Mesenchymal stem cell (in vitro differentiated cells and primary cell): ENCODE results near the gene CBL.

ENCODE experiments used
- DNase-seq: peaks from one replicate; pipeline ENCODE4 v3.0.0-alpha.2; 2013
- H2AFZ ChIP-seq: one replicate; pipeline ENCODE4 v1.6.1; 2013; ENCODE audit warnings: low read depth, mild to moderate bottlenecking, control low read depth, inconsistent platforms, low read length, moderate library complexity
- H2AK5ac ChIP-seq: 2 replicates; pipeline ENCODE4 v1.6.1; 2013; ENCODE audit warnings: low read length, moderate library complexity, mild to moderate bottlenecking, inconsistent platforms; ENCODE audit not compliant: severe bottlenecking
- H2BK120ac ChIP-seq: one replicate; pipeline ENCODE4 v1.6.1; 2013; ENCODE audit warnings: low read depth, mild to moderate bottlenecking, inconsistent platforms, low read length, moderate library complexity
- H2BK12ac ChIP-seq, 2 experiments: one replicate each; pipeline ENCODE4 v1.6.1; 2013; ENCODE audit warnings: inconsistent platforms in 2 of 2, low read length in 2 of 2, mild to moderate bottlenecking in 2 of 2, moderate library complexity in 2 of 2, control low read depth in 1 of 2
- H2BK15ac ChIP-seq: one replicate; pipeline ENCODE4 v1.6.1; 2013; ENCODE audit warnings: mild to moderate bottlenecking, low read depth, inconsistent platforms; ENCODE audit not compliant: poor library complexity, severe bottlenecking
- H2BK5ac ChIP-seq: 2 replicates; pipeline ENCODE4 v1.6.1; 2013; ENCODE audit warnings: low read depth, mild to moderate bottlenecking, low read length, control low read depth, inconsistent platforms; ENCODE audit not compliant: poor library complexity, severe bottlenecking
- H3K14ac ChIP-seq, 2 experiments: one replicate each; pipeline ENCODE4 v1.6.1; 2013; ENCODE audit warnings: inconsistent platforms in 2 of 2, low read length in 2 of 2, control low read depth in 1 of 2, mild to moderate bottlenecking in 1 of 2, moderate library complexity in 1 of 2
- H3K18ac ChIP-seq, 2 experiments: one replicate each; pipeline ENCODE4 v1.6.1; 2013; ENCODE audit warnings: inconsistent platforms in 2 of 2, low read length in 2 of 2, control low read depth in 1 of 2, low read depth in 1 of 2, mild to moderate bottlenecking in 1 of 2
- H3K23ac ChIP-seq, 2 experiments: one replicate each; pipeline ENCODE4 v1.6.1; 2013; ENCODE audit warnings: inconsistent platforms in 2 of 2, low read length in 2 of 2, mild to moderate bottlenecking in 2 of 2, moderate library complexity in 2 of 2, control low read depth in 1 of 2
- H3K27ac ChIP-seq: 2 replicates; pipeline ENCODE4 v1.5.1; 2013; ENCODE audit warnings: mild to moderate bottlenecking, moderate library complexity, low read length, control low read depth, inconsistent platforms; ENCODE audit not compliant: poor library complexity, severe bottlenecking
- H3K27me3 ChIP-seq, 2 experiments: 2 replicates each; pipeline versions ENCODE4 v1.6.1 to v1.7.0; 2013; ENCODE audit warnings: low read length in 2 of 2, mild to moderate bottlenecking in 2 of 2, moderate library complexity in 2 of 2, control low read depth in 1 of 2, inconsistent platforms in 1 of 2; ENCODE audit not compliant: control insufficient read depth in 1 of 2, insufficient read depth in 1 of 2
- H3K36me3 ChIP-seq, 2 experiments: 2 replicates each; pipeline versions ENCODE4 v1.6.1 to v1.7.0; 2013; ENCODE audit warnings: low read length in 2 of 2, control low read depth in 1 of 2, inconsistent platforms in 1 of 2, low read depth in 1 of 2, mild to moderate bottlenecking in 1 of 2; ENCODE audit not compliant: insufficient read depth in 2 of 2, control insufficient read depth in 1 of 2
- H3K4ac ChIP-seq, 2 experiments: one replicate each; pipeline ENCODE4 v1.6.1; 2013; ENCODE audit warnings: inconsistent platforms in 2 of 2, low read length in 2 of 2, mild to moderate bottlenecking in 2 of 2, moderate library complexity in 2 of 2, control low read depth in 1 of 2, low read depth in 1 of 2
- H3K4me1 ChIP-seq: 2 replicates; pipeline ENCODE4 v1.6.1; 2013; ENCODE audit warnings: low read depth, low read length, control low read depth; ENCODE audit not compliant: control insufficient read depth, insufficient read depth
- H3K4me2 ChIP-seq: 2 replicates; pipeline ENCODE4 v1.6.1; 2013; ENCODE audit warnings: low read length, mild to moderate bottlenecking, inconsistent platforms; ENCODE audit not compliant: poor library complexity, severe bottlenecking
- H3K4me3 ChIP-seq, 2 experiments: 2 replicates each; pipeline versions ENCODE4 v1.5.1 to v1.7.0; 2013; ENCODE audit warnings: low read length in 2 of 2, mild to moderate bottlenecking in 2 of 2, control low read depth in 1 of 2, low read depth in 1 of 2; ENCODE audit not compliant: insufficient read depth in 1 of 2
- H3K79me1 ChIP-seq: replicated peaks from 2 replicates; pipeline ENCODE4 v1.6.1; 2013; ENCODE audit warnings: mild to moderate bottlenecking, control low read depth, low read length, inconsistent platforms; ENCODE audit not compliant: poor library complexity, severe bottlenecking
- H3K9ac ChIP-seq: 2 replicates; pipeline ENCODE4 v1.7.0; 2013; ENCODE audit warnings: mild to moderate bottlenecking, low read length, moderate library complexity
- H3K9me3 ChIP-seq: 2 replicates; pipeline ENCODE4 v1.7.0; 2013; ENCODE audit warnings: mild to moderate bottlenecking, low read length; ENCODE audit not compliant: control insufficient read depth
- H4K8ac ChIP-seq: one replicate; pipeline ENCODE4 v1.6.1; 2013; ENCODE audit warnings: inconsistent platforms, mild to moderate bottlenecking, low read length, moderate library complexity
- H4K91ac ChIP-seq: one replicate; pipeline ENCODE4 v1.6.1; 2013; ENCODE audit warnings: mild to moderate bottlenecking, low read length, inconsistent platforms
- WGBS: methylation state at CpG from one replicate; pipeline ENCODE4 v1.1.7; 2013; ENCODE audit warnings: mixed read lengths; 5-methylcytosine and 5-hydroxymethylcytosine counted together

CBL gene

GRCh38 chr11:119204066-119204465 is 2.1 kb upstream of the CBL start:
- Histone ChIP-seq H2BK5ac (no peak overlapping the region), H3K36me3 (no peaks in the 10 kb centered on the region), H3K79me1 (no peaks in the 10 kb centered on the region), H3K9ac (no peak overlapping the region), H3K27me3 (no peaks in the 10 kb centered on the region), H3K18ac (no peak overlapping the region), H4K91ac (no peak overlapping the region), H2AK5ac (no peak overlapping the region), H2BK12ac (no peak overlapping the region), H2BK120ac (no peak overlapping the region), H3K27ac (no peak overlapping the region), H3K14ac (no peak overlapping the region), H3K4me1 (peaks cover 1% of the 10 kb centered on the region), H2AFZ (no peak overlapping the region), H3K23ac (no peak overlapping the region), H4K8ac (no peak overlapping the region), H3K9me3 (no peaks in the 10 kb centered on the region), H3K4me2 (no peak overlapping the region), H2BK15ac (no peak overlapping the region), H3K4ac (no peak overlapping the region), H3K4me3 (no peak overlapping the region)
- DNase-seq, result no peak
- 95% methylated on average over 9 of the region's 9 CpGs for WGBS

- H2BK15ac ChIP-seq, result no peak overlapping the region
- H3K36me3 ChIP-seq, result no peaks in the 10 kb centered on the region
- no peak overlapping the region for H2BK12ac ChIP-seq
- H4K91ac ChIP-seq, result no peak overlapping the region
- peak overlapping the region; percentile 33 for H3K4me2 ChIP-seq
- no peak overlapping the region for H2AFZ ChIP-seq
- peaks cover 3% of the 10 kb centered on the region for H3K4me1 ChIP-seq
- H3K79me1 ChIP-seq, result no peaks in the 10 kb centered on the region
- H2BK5ac ChIP-seq, result no peak overlapping the region
- H3K9ac ChIP-seq, result peak overlapping the region; percentile 76
- H3K27ac ChIP-seq, result no peak overlapping the region
- peak overlapping the region in 1 of 2 experiments; percentile 98 for H3K4me3 ChIP-seq
- H3K27me3 ChIP-seq, result no peaks in the 10 kb centered on the region
- no peak for DNase-seq
- H2BK120ac ChIP-seq, result no peak overlapping the region
- H3K9me3 ChIP-seq, result no peaks in the 10 kb centered on the region
- H3K23ac ChIP-seq, result no peak overlapping the region
- 79% methylated on average over 6 of the region's 10 CpGs for WGBS
- H2AK5ac ChIP-seq, result no peak overlapping the region
- no peak overlapping the region for H3K14ac ChIP-seq
- H3K4ac ChIP-seq, result no peak overlapping the region
- no peak overlapping the region for H3K18ac ChIP-seq
- H4K8ac ChIP-seq, result no peak overlapping the region
These were observed 1.1 kb upstream of the CBL start for GRCh38 chr11:119205080-119205479.

- Histone ChIP-seq H3K4me3 (peak overlapping the region; percentile 88 to 98), H3K23ac (peak overlapping the region; percentile 37 to 98), H4K8ac (peak overlapping the region; percentile 45), H4K91ac (no peak overlapping the region), H3K4me2 (peak overlapping the region; percentile 67), H3K79me1 (no peaks in the 10 kb centered on the region), H3K4me1 (peaks cover 4% of the 10 kb centered on the region), H3K14ac (peak overlapping the region in 1 of 2 experiments; percentile 97), H3K9ac (peak overlapping the region; percentile 87), H3K27me3 (no peaks in the 10 kb centered on the region), H2BK120ac (peak overlapping the region; percentile 71), H3K4ac (peak overlapping the region; percentile 46 to 67), H2AK5ac (no peak overlapping the region), H3K27ac (peak overlapping the region; percentile 23), H2BK15ac (peak overlapping the region; percentile 92), H2BK5ac (peak overlapping the region; percentile 10), H2AFZ (peak overlapping the region; percentile 94), H2BK12ac (peak overlapping the region in 1 of 2 experiments; percentile 80), H3K9me3 (no peaks in the 10 kb centered on the region), H3K18ac (peak overlapping the region; percentile 90 to 94), H3K36me3 (no peaks in the 10 kb centered on the region)
- DNase-seq, result peak; percentile 33
- WGBS, result under 1% methylated on average over 20 of the region's 41 CpGs
These were observed 624 bp downstream of the CBL start for GRCh38 chr11:119206511-119207414.

GRCh38 chr11:119207415-119207960 is 1.3 kb downstream of the CBL start:
- Histone ChIP-seq H2BK15ac (no peak overlapping the region), H2BK12ac (no peak overlapping the region), H2AFZ (no peak overlapping the region), H3K14ac (no peak overlapping the region), H2AK5ac (no peak overlapping the region), H4K8ac (no peak overlapping the region), H3K9ac (peak overlapping the region; percentile 87), H3K4me1 (peaks cover 4% of the 10 kb centered on the region), H2BK5ac (no peak overlapping the region), H3K9me3 (no peaks in the 10 kb centered on the region), H3K18ac (no peak overlapping the region), H3K4me2 (peak overlapping the region; percentile 67), H4K91ac (no peak overlapping the region), H3K27ac (peak overlapping the region; percentile 23), H3K36me3 (no peaks in the 10 kb centered on the region), H3K27me3 (no peaks in the 10 kb centered on the region), H3K23ac (no peak overlapping the region), H3K79me1 (no peaks in the 10 kb centered on the region), H3K4ac (no peak overlapping the region), H2BK120ac (no peak overlapping the region), H3K4me3 (peak overlapping the region in 1 of 2 experiments; percentile 98)
- WGBS, result 51% methylated on average over 5 of the region's 11 CpGs
- no peak for DNase-seq
